HG03097 (cell line): ENCODE results near the gene SVOP.

ENCODE experiments used
- ATAC-seq: cut with Tn5 transposase; IDR thresholded peaks from one replicate; pipeline ENCODE4 v1.9.1; 2021; ENCODE audit not compliant: unreplicated experiment, low FRiP score

The SVOP gene

DNA sequence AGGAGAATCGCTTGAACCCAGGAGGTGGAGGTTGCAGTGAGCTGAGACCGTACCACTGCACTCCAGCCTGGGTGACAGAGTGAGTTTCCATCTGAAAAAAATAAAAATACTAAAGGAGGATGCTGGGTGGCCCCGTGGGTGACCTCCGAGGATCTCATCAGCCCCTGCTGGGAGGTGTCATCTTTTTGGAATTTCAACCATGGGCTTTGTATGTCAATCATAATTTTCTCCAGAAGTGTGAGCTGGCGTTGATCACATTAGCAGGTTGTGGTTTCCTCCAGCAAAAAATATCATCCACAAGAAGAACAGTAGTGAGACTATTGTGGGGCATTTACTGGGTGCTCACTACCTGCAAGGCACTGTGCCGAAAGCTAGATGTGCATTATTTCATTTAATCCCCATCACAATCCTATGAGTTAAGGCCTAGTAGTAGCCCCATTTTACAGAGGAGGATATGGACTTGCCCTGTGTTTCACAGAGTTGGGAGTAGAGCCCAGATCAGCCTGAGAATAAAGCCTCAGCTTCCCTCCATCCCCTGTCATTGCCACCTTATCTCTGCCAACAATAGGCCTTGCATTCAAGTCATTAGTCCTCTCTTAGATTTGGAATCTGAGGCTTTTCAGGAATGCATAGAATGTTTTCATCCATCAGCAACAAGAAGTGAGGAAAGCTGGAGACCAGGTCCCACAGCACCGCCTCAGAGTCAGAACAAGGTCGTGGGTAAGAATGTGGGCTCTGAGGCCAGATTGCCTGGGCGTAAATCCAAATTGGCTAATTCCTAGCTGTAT lies 39.8 kb downstream of the SVOP start:
- ATAC-seq: no peak

GRCh38 chr12:108977360-108977759 lies 43.5 kb downstream of the SVOP start:
- no peak for ATAC-seq

DNA sequence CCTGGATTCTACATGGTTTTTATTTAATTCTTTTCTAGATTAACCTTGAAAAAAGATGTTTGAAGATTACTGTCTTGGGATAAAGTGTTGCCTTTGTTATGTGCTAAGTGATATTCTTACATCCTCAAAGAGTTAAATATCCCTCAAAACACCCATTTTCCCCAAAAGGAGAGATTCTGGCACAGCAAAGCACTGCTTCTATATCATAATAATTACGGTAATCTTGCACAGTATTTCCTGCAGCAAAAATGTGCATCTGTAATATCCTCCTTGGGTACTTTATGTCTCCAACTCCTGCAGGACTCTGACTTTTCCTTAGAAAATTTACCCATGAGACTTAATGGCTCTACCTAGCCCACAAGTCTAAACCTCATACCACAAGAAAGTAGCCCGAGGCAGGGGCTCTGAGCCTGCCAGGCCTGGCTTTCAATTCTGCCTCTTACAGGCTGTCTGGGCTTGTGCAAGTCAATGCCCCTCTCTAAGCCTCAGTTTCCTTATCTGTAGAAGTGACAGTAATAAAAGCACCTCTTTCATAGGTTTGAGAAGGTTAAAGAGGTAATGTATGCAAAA lies 45.8 kb downstream of the SVOP start:
- no peak for ATAC-seq

GRCh38 chr12:108973629-108974152 lies 47.2 kb downstream of the SVOP start:
- ATAC-seq: no peak

GRCh38 chr12:108972358-108972757 lies 48.5 kb downstream of the SVOP start:
- no peak for ATAC-seq

- ATAC-seq: no peak
Observed at GRCh38 chr12:108969622-108970021, 51.2 kb downstream of the SVOP start.

- ATAC-seq: no peak
Observed at GRCh38 chr12:108967869-108968540, 52.9 kb downstream of the SVOP start.

DNA sequence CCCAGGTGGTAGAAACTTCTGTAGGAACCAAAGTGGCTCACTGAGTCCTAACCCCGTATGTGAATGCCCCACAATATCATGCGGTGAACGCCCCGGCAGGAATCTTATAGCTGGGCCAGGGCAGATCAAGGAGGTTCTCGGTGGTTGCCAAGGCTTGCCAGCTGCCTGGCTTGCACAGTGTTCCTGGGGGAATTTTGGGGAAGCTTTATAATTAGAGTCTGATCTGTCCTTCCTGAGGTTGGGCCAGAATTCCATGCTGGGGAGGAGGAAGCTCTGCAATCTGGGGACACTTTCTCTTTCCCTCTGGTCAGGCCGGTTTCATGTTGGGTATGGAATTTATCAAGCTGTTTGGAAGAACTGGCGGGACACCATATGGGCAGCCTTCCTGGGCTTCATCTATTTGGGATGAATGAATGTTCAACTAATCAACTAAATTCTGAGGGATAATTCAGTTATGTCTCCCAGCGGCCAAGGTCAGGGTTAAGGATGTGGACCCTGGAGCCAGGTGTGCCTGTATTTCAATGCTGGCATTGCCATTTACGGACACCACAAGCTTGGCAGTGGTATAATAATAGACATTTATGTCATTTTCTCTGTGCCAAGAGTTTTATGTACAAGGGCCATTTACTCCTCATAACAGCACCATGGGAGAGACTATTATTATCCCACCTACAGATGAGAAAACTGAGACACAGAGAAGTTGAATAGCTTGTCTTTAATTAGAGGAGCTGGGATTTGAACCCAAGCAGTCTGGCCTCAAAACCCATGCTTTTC lies 54.3 kb downstream of the SVOP start:
- ATAC-seq: no peak

GRCh38 chr12:108965886-108966285 lies 55.0 kb downstream of the SVOP start:
- ATAC-seq: no peak

DNA sequence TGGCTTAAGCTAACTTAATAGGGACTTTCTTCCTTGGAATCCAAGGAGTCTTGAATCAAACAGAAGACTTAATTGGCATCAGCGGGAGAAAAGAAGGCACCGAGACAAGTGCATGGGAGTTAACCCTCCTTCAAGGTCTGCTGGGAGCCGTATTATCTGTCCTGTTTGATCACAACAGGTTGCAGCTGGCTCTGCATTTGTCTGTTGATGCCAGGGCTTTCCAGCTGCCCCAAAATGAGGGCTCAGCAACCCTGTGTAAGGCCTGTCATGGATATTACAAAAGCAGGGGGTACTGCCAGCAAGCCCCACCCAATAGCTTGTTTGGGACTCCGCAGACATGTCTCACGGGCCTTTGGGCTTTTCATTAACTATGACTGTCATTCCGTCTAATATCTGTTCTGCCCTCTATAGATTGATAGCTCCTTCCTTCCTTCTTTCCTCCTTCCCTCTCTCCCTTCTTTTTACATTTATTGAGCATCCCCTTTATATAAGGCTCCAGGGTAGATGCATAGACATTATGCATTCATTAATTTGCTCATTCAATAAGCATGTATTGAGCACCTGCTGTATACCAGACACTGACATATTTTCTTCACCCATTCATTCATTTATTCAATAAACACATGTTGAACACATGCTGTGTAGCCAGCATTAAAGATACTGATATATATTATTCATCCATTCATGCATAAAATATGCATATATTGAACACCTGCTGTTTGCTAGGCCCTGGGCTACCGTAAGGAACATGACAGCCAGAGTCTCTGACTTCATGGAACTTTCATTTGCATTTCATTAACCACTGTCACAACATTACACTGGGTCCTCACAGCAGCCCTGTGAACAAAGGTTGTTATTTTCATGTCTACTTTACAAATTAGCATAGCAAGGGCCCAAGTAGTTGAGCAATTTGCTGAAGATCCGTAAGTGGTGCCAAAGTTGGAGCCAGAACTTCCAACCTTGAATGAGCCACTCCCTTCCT lies 56.2 kb downstream of the SVOP start:
- ATAC-seq: no peak

DNA sequence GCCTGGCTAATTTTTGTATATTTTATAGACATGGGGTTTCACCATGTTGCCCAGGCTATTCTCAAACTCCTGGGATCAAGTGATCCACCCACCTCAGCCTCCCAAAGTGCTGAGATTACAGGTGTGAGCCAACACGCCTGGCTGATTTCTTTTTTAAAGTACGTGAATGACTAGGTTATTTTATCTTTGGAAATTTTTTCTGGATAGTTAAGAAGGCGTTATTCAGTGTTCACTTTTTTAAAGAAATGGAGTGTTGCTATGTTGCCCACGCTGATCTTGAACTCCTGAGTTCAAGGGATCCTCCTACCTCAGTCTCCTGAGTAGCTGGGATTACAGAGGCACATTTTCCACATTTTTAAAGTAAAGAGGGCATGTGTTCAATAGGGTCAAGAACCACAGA lies 58.6 kb downstream of the SVOP start:
- no peak for ATAC-seq

DNA sequence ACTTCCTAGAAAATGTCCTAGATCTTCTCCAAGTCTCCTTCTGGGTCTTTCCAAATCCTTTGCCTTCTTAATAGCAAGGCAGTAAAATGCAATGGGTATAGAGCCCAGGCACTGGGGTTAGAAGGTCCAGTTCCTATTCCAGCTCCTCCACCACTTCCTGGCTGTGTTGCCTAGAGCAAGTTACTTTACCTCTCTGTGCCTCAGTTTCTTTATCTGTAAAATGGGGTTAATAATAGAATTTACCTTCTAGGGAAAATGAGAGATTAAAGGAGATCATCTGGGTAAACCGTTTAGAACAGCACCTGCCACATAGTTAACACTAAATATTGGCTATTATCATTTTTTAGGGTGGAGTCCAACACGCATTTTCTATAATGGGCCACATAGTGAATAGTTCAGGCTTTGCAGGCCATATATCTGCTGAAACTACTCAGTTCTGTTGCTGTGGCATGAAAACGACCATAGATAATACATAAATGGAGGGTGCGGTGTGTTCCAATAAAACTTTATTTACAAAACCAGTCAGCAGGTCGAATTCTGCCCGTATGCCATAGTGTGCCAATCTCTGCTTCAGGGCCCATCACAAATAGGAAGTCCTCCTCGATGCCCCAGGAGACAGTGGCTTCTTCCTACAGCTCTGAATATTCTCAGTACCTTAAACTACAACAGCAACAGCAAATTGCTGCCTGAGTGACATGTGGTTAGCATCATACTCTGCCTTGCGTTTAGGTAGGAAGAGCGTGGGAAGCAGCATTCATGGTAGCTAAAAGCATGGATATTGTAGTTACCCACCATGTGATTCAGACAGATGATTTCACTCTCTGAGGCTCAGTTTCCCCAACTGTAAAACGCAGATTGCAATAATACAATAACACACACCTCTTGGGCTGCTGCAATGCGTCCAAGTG lies 60.9 kb downstream of the SVOP start:
- no peak for ATAC-seq

GRCh38 chr12:108955225-108955835 lies 65.5 kb downstream of the SVOP start:
- no peak for ATAC-seq

DNA sequence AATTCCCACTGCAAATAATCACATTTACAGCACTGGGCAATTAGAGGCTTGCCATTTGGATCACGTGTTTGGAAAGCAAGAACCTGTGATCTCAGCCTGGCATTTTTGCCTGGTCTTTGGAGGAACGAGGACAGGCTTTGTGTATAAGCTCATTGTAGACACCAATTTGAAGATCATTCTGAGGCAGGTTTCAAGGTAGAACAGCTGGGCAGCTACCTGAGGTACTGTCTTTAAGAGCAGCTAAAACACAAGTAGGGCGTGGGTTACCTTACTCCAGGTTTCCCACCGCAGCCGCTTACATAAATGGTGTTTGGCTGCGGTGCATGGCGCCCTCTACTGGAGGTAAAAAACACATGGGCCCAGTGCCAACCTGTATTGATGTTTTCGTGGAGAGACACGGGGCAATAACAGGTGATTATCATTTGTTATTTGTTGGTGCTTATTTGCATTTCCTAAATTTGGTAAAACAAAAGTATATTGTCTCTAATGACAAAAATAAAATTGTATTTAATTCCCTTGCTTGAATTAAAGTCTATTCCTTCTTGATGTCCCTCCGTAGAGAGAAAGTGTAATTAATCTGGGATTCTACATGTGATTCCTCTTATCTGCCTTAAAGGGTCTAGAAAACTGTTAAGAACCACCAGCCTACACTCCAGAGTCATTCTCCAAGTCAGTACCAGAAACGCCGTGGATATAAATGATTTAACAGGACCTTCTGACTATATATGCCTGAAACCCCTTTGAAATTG lies 69.7 kb downstream of the SVOP start:
- no peak for ATAC-seq

- no peak for ATAC-seq
Observed at GRCh38 chr12:108949976-108950375, 70.9 kb downstream of the SVOP start.

- no peak for ATAC-seq
Observed at GRCh38 chr12:108948367-108948766, 72.5 kb downstream of the SVOP start.

DNA sequence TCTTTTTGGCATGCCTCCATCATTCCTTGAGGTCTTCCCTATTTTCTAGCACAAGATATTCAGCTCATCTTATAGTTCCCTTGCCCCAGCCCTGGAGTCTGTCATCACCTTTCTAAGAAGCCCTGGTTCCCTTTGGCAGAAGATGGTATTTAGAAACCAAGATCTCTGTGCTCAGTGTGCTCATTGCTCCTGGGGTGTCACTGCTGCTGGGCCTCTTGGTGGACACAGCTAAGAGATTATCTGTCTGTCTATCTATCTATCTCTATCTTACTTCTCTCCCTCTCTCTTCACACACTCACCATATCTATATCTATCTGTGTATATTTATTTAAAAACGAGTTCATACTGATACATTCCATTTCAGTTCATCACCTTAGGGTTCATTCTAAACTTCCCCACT lies 73.8 kb downstream of the SVOP start:
- no peak for ATAC-seq

DNA sequence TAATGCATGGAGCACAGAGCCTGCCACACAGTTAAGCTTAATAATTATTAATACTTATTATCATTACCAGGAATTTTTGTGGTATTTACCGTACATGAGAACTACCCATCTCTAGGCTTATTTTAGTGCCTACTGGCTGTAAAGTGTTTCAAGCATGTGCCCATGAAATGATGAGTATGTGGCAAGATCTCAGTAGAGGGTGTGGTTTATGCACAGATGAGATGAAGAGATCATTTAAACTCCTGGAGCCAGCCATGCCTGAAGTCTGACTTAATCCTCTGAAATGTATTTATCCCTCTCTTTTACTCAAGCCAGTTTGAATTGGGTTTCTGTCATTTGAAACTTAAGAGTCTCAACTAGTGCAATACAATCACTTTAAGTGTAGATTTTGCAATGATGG lies 80.7 kb downstream of the SVOP start:
- ATAC-seq: no peak
